Tibial artery (tissue), 4 donors: Measurements from ENCODE around the gene DERL3.

Source experiments
- DNase-seq, 2 donors: peaks; one replicate each; pipeline ENCODE4 v3.0.0-alpha.2; 2019
- H3K27ac ChIP-seq, 2 donors: fragments of 200-600 bp; sonication (generic) in 1 of 2; 1 replicate in 1 of 2; 2 replicates in 1 of 2; pipeline ENCODE4 v1.5.1; 2018 to 2019; ENCODE audit warnings: mild to moderate bottlenecking in 1 of 2
- H3K27me3 ChIP-seq, 2 donors: fragments of 200-600 bp; sonication (generic) in 1 of 2; one replicate each; pipeline versions ENCODE4 v1.5.1 to v1.6.0; 2016 to 2019
- H3K36me3 ChIP-seq, 3 donors: fragments of 200-600 bp; sonication (generic) in 2 of 3; one replicate each; pipeline ENCODE4 v1.5.1; 2016 to 2019; ENCODE audit warnings: mild to moderate bottlenecking in 2 of 3
- H3K4me1 ChIP-seq, 4 donors: fragments of 200-600 bp; sonication (generic) in 2 of 4; 1 replicate in 3 of 4; 2 replicates in 1 of 4; pipeline ENCODE4 v1.5.1; 2016 to 2019
- H3K4me3 ChIP-seq, 2 donors: fragments of 200-600 bp; sonication (generic) in 1 of 2; 1 replicate in 1 of 2; 2 replicates in 1 of 2; pipeline ENCODE4 v1.5.1; 2018 to 2019; ENCODE audit warnings: mild to moderate bottlenecking in 2 of 2
- H3K9me3 ChIP-seq, 3 donors: fragments of 200-600 bp; sonication (generic) in 1 of 3; one replicate each; pipeline ENCODE4 v1.5.1; 2016 to 2019
- CTCF ChIP-seq, 2 experiments: fragments of 200-600 bp in 1 of 2; fragments of 450-650 bp in 1 of 2; IDR thresholded peaks; one replicate each; pipeline ENCODE4 v1.5.1; 2017 to 2019; ENCODE audit warnings: antibody characterized with exemption in 2 of 2, mild to moderate bottlenecking in 1 of 2, moderate library complexity in 1 of 2
- intact Hi-C: fragments of 100-400 bp; cut with DNase I; formaldehyde crosslinking; loops from one replicate; pipeline ENCODE4 v1.15.0; 2023; ENCODE audit warnings: low total_unique reads

DERL3 gene

GRCh38 chr22:23827351-23827995, 11.3 kb downstream of the DERL3 start:
- Histone ChIP-seq H3K9me3 (no peaks in the 10 kb centered on the region), H3K27me3 (no peaks in the 10 kb centered on the region), H3K4me1 (peaks cover 0 to 12% (median 8%) of the 10 kb centered on the region in 4 donors), H3K4me3 (no peak overlapping the region), H3K36me3 (peaks cover 23 to 89% (median 75%) of the 10 kb centered on the region in 3 donors), H3K27ac (no peak overlapping the region)
- intact Hi-C loops, result no loop called here
- DNase-seq, result no peak
- no peak for TF ChIP-seq CTCF (IDR thresholded peaks at IDR 0.05)

- H3K27ac ChIP-seq, result no peak overlapping the region
- no peak for TF ChIP-seq CTCF (IDR thresholded peaks at IDR 0.05)
- H3K4me3 ChIP-seq, result no peak overlapping the region
- peaks cover 0 to 13% (median 5%) of the 10 kb centered on the region in 4 donors for H3K4me1 ChIP-seq
- no peak for DNase-seq
- no peaks in the 10 kb centered on the region for H3K27me3 ChIP-seq
- H3K9me3 ChIP-seq, result no peaks in the 10 kb centered on the region
- peaks cover 23 to 91% (median 75%) of the 10 kb centered on the region in 3 donors for H3K36me3 ChIP-seq
- intact Hi-C loops, result no loop called here
These were observed 12.1 kb downstream of the DERL3 start for GRCh38 chr22:23826510-23827350.

GRCh38 chr22:23825246-23825905, 13.4 kb downstream of the DERL3 start:
- TF ChIP-seq CTCF (IDR thresholded peaks at IDR 0.05), result no peak
- H3K9me3 ChIP-seq, result no peaks in the 10 kb centered on the region
- no peak overlapping the region for H3K27ac ChIP-seq
- intact Hi-C loops, result no loop called here
- peaks cover 23 to 92% (median 80%) of the 10 kb centered on the region in 3 donors for H3K36me3 ChIP-seq
- H3K4me1 ChIP-seq, result peaks cover 0 to 13% (median 5%) of the 10 kb centered on the region in 4 donors
- no peak for DNase-seq
- no peaks in the 10 kb centered on the region for H3K27me3 ChIP-seq
- no peak overlapping the region for H3K4me3 ChIP-seq

GRCh38 chr22:23824476-23825245, 14.1 kb downstream of the DERL3 start:
- no peak for DNase-seq
- intact Hi-C loops, result no loop called here
- H3K36me3 ChIP-seq, result peaks cover 23 to 99% (median 87%) of the 10 kb centered on the region in 3 donors
- H3K4me3 ChIP-seq, result no peak overlapping the region
- TF ChIP-seq CTCF (IDR thresholded peaks at IDR 0.05), result no peak
- H3K4me1 ChIP-seq, result peaks cover 0 to 13% (median 5%) of the 10 kb centered on the region in 4 donors
- no peaks in the 10 kb centered on the region for H3K27me3 ChIP-seq
- H3K27ac ChIP-seq, result no peak overlapping the region
- H3K9me3 ChIP-seq, result no peaks in the 10 kb centered on the region

GRCh38 chr22:23823331-23823791, 15.4 kb downstream of the DERL3 start:
- no peaks in the 10 kb centered on the region for H3K9me3 ChIP-seq
- H3K36me3 ChIP-seq, result peaks cover 33 to 99% (median 92%) of the 10 kb centered on the region in 3 donors
- DNase-seq, result no peak
- no peak overlapping the region for H3K27ac ChIP-seq
- no peak overlapping the region for H3K4me3 ChIP-seq
- peaks cover 0 to 9% (median 5%) of the 10 kb centered on the region in 4 donors for H3K4me1 ChIP-seq
- intact Hi-C loops, result no loop called here
- H3K27me3 ChIP-seq, result no peaks in the 10 kb centered on the region
- no peak for TF ChIP-seq CTCF (IDR thresholded peaks at IDR 0.05)
